Measurements from ENCODE around the gene IL34.

DNA sequence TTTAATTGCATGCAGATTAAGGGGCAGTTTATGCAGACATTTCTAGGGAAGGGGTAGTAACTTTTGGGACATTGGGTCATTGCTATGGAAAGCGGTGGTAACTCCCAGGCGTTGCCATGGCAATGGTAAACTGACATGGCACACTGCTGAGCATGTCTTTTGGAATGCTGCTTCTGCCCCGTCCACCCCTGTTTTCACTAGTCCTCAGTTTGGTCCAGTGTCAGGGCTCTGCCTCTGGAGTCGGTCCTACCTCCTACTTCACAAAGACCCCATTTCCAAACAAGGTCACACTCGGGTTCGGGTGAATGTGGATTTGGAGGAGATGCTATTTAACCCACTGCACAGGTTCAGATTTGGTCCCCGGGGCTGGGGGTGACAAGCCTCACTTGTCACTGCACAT is 2.9 kb downstream of the IL34 start:
- TF ChIP-seq YY1 (IDR thresholded peaks at IDR 0.05; ENCODE audit: extremely low read depth, insufficient replicate concordance, low read depth, low read length), result no peak
- TF ChIP-seq, protein P1, sequence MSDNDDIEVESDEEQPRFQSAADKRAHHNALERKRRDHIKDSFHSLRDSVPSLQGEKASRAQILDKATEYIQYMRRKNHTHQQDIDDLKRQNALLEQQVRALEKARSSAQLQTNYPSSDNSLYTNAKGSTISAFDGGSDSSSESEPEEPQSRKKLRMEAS (IDR thresholded peaks at IDR 0.05), result no peak
- no peak for TF ChIP-seq SIN3A (IDR thresholded peaks at IDR 0.05; ENCODE audit: low read depth)
- TF ChIP-seq POLR2A (IDR thresholded peaks at IDR 0.05; ENCODE audit: borderline replicate concordance, extremely low read depth, insufficient read depth, insufficient read length), result no peak
- TF ChIP-seq CTCF (IDR thresholded peaks at IDR 0.05 in 2 of 3, conservative IDR thresholded peaks at IDR 0.05 in 1 of 3; ENCODE audit: borderline replicate concordance in 1 of 3, insufficient read depth in 1 of 3, low read depth in 2 of 3, low read length in 2 of 3), result no peak
- no peak for TF ChIP-seq POLR2AphosphoS5 (IDR thresholded peaks at IDR 0.05; ENCODE audit: low read depth, low read length)

All from HCT116 (cell line).